Esophagus squamous epithelium (tissue), 5 donors: Measurements from ENCODE around the gene SLC2A4. TPM values are rescaled to one million over a fixed set of nuclear protein-coding genes. Genes with fewer than 3 reads are reported as not detected.

Experiments used
- DNase-seq: peaks from one replicate; lab custom pipeline; 2025; lab: John Stamatoyannopoulos, UW
- H3K27ac ChIP-seq, 4 donors: fragments of 200-600 bp; sonication (generic); one replicate each; pipeline ENCODE4 v1.5.1; 2016 to 2019; ENCODE audit warnings: mild to moderate bottlenecking in 1 of 4
- H3K27me3 ChIP-seq, 4 donors: fragments of 200-600 bp; sonication (generic); 1 replicate in 3 of 4; 2 replicates in 1 of 4; pipeline versions ENCODE4 v1.5.1 to v1.6.0; 2017 to 2021; ENCODE audit warnings: antibody characterized with exemption in 1 of 4
- H3K36me3 ChIP-seq, 3 donors: fragments of 200-600 bp; sonication (generic); one replicate each; pipeline ENCODE4 v1.5.1; 2016 to 2019
- H3K4me1 ChIP-seq, 3 donors: fragments of 200-600 bp; sonication (generic); one replicate each; pipeline ENCODE4 v1.5.1; 2017 to 2019
- H3K4me3 ChIP-seq, 4 donors: fragments of 200-600 bp; sonication (generic); 1 replicate in 3 of 4; 2 replicates in 1 of 4; pipeline ENCODE4 v1.5.1; 2016 to 2019; ENCODE audit warnings: mild to moderate bottlenecking in 2 of 4, moderate library complexity in 1 of 4
- H3K9me3 ChIP-seq, 3 donors: fragments of 200-600 bp; sonication (generic); one replicate each; pipeline ENCODE4 v1.5.1; 2016 to 2019
- CTCF ChIP-seq, 6 experiments: fragments of 450-650 bp in 4 of 6; fragments of 200-600 bp in 2 of 6; sonication (generic) in 2 of 6; IDR thresholded peaks; one replicate each; pipeline ENCODE4 v1.5.1; 2016 to 2019; ENCODE audit warnings: antibody characterized with exemption in 6 of 6, mild to moderate bottlenecking in 4 of 6, moderate library complexity in 4 of 6
- POLR2A ChIP-seq, 4 donors: fragments of 450-650 bp; IDR thresholded peaks; one replicate each; pipeline ENCODE4 v1.6.1; 2017; ENCODE audit warnings: antibody characterized with exemption in 4 of 4, mild to moderate bottlenecking in 4 of 4, moderate library complexity in 3 of 4
- WGBS, 2 donors: methylation state at CpG; one replicate each; pipeline ENCODE4 v1.1.5; 2018; 5-methylcytosine and 5-hydroxymethylcytosine counted together
- intact Hi-C: fragments of 100-400 bp; cut with DNase I; formaldehyde crosslinking; loops from one replicate; pipeline ENCODE4 v1.15.0; 2022
- total RNA-seq, 4 donors: library from RNA; depleted of rRNA; stranded (reverse); fragments of >200 nt; gene quantifications; one replicate each; pipeline ENCODE4 v1.1.0, GENCODE V29; 2016
- donor health status: DM: yes; HTN: yes; CAD: no.

The SLC2A4 gene
- total RNA-seq, 4 donors from 2014 or later = 0.83 to 21.7 (median 2.5) TPM

GRCh38 chr17:7252176-7253043 lies 29.1 kb upstream of the SLC2A4 start, which contains the start of gene ELP5:
TSS of gene ELP5 (plus strand) at chr17:7252215. CDS start at chr17:7252551, 336 bp downstream.
- Histone ChIP-seq H3K36me3 (peaks cover under 1 to 41% (median 20%) of the 10 kb centered on the region in 3 donors), H3K27me3 (no peaks in the 10 kb centered on the region), H3K4me1 (peaks cover 28 to 53% (median 31%) of the 10 kb centered on the region in 3 donors), H3K9me3 (no peaks in the 10 kb centered on the region), H3K4me3 (peak within 1 kb of the TSS; percentile 89 to 99 (median 96)), H3K27ac (peak within 1 kb of the TSS; percentile 96 to 100 (median 98))
- 4 to 18% methylated on average over 3 to 15 of the region's 55 CpGs for WGBS, 2 donors
- peak; percentile 76 for DNase-seq
- intact Hi-C loops = no loop called here
- TF ChIP-seq CTCF (IDR thresholded peaks at IDR 0.05) (peak in 4 of 6 experiments; percentile 4 to 25 (median 14)), POLR2A (IDR thresholded peaks at IDR 0.05) (peak in 2 of 4 donors; percentile 42 to 65)

- TF ChIP-seq POLR2A (IDR thresholded peaks at IDR 0.05) = no peak
- no peak for TF ChIP-seq CTCF (IDR thresholded peaks at IDR 0.05)
- Histone ChIP-seq H3K36me3 (peaks cover 6 to 42% (median 26%) of the 10 kb centered on the region in 3 donors), H3K27ac (peak overlapping the region; percentile 96 to 100 (median 98)), H3K27me3 (no peaks in the 10 kb centered on the region), H3K9me3 (no peaks in the 10 kb centered on the region), H3K4me3 (peak overlapping the region; percentile 89 to 99 (median 96)), H3K4me1 (peaks cover 28 to 46% (median 31%) of the 10 kb centered on the region in 3 donors)
- WGBS, 2 donors = 63 to 68% methylated on average over 5 of the region's 5 CpGs
- DNase-seq = no peak
- intact Hi-C loops = no loop called here
These were observed 28.4 kb upstream of the SLC2A4 start for GRCh38 chr17:7253082-7253481.

- no peak for TF ChIP-seq CTCF (IDR thresholded peaks at IDR 0.05)
- no peak for TF ChIP-seq POLR2A (IDR thresholded peaks at IDR 0.05)
- Histone ChIP-seq H3K4me1 (peaks cover 20 to 43% (median 28%) of the 10 kb centered on the region in 3 donors), H3K9me3 (no peaks in the 10 kb centered on the region), H3K36me3 (peaks cover 6 to 56% (median 26%) of the 10 kb centered on the region in 3 donors), H3K27me3 (no peaks in the 10 kb centered on the region), H3K27ac (no peak overlapping the region), H3K4me3 (no peak overlapping the region)
- intact Hi-C loops = no loop called here
- no peak for DNase-seq
- 91 to 94% methylated on average over 4 of the region's 4 CpGs for WGBS, 2 donors
These were observed 27.0 kb upstream of the SLC2A4 start for GRCh38 chr17:7254511-7254910.

- no peak for TF ChIP-seq POLR2A (IDR thresholded peaks at IDR 0.05)
- 88 to 92% methylated on average over 4 to 7 of the region's 8 CpGs for WGBS, 2 donors
- no peak overlapping the region for H3K4me3 ChIP-seq
- H3K27me3 ChIP-seq = peaks cover 0 to 14% (median 0%) of the 10 kb centered on the region in 4 donors
- H3K36me3 ChIP-seq = peaks cover 10 to 69% (median 26%) of the 10 kb centered on the region in 3 donors
- DNase-seq = no peak
- no peaks in the 10 kb centered on the region for H3K9me3 ChIP-seq
- intact Hi-C loops = no loop called here
- no peak overlapping the region for H3K27ac ChIP-seq
- H3K4me1 ChIP-seq = peaks cover 20 to 52% (median 22%) of the 10 kb centered on the region in 3 donors
These were observed 24.6 kb upstream of the SLC2A4 start for GRCh38 chr17:7256766-7257456.

- H3K36me3 ChIP-seq = peaks cover 10 to 68% (median 26%) of the 10 kb centered on the region in 3 donors
- peak overlapping the region; percentile 54 to 99 (median 75) for H3K27ac ChIP-seq
- peaks cover 0 to 34% (median 4%) of the 10 kb centered on the region in 4 donors for H3K27me3 ChIP-seq
- H3K9me3 ChIP-seq = no peaks in the 10 kb centered on the region
- H3K4me3 ChIP-seq = peak overlapping the region in 1 of 4 donors; percentile 74
- intact Hi-C loops = no loop called here
- TF ChIP-seq CTCF (IDR thresholded peaks at IDR 0.05) = no peak
- no peak for TF ChIP-seq POLR2A (IDR thresholded peaks at IDR 0.05)
- DNase-seq = no peak
- WGBS, 2 donors = 48 to 75% methylated on average over 2 to 6 of the region's 7 CpGs
- H3K4me1 ChIP-seq = peaks cover 19 to 57% (median 20%) of the 10 kb centered on the region in 3 donors
These were observed 22.6 kb upstream of the SLC2A4 start for GRCh38 chr17:7258731-7259554.
